ENCODE measurements around the gene ARHGEF2. TPM values are rescaled to one million over a fixed set of nuclear protein-coding genes. Genes with fewer than 3 reads are reported as not detected.

ARHGEF2 gene
- total RNA-seq, 1 experiment from 2014 or later, result 90.1 TPM

DNA sequence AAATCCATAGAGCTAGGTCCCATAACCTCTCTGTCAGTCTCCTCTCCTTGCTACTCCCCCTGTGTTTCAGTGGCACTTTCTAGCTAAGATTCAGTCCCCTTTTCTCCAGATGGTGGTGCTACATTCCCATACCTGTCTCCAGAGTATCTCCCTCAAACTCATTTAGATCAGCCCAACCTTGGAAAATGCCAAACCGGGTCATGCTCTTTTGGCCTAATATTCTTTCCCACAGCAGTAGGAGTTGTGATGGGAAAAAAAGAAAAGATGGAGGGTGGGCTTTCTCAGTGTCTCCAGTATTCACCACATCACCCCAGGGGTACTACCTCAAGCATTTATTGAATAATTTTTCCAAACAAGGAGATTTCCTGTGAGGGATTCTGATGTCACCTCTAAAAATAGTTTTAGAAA is 40.1 kb downstream of the ARHGEF2 start:
- peak; percentile 30; the same call in 1 of the 2 replicates for ATAC-seq
- TF ChIP-seq, protein P1, sequence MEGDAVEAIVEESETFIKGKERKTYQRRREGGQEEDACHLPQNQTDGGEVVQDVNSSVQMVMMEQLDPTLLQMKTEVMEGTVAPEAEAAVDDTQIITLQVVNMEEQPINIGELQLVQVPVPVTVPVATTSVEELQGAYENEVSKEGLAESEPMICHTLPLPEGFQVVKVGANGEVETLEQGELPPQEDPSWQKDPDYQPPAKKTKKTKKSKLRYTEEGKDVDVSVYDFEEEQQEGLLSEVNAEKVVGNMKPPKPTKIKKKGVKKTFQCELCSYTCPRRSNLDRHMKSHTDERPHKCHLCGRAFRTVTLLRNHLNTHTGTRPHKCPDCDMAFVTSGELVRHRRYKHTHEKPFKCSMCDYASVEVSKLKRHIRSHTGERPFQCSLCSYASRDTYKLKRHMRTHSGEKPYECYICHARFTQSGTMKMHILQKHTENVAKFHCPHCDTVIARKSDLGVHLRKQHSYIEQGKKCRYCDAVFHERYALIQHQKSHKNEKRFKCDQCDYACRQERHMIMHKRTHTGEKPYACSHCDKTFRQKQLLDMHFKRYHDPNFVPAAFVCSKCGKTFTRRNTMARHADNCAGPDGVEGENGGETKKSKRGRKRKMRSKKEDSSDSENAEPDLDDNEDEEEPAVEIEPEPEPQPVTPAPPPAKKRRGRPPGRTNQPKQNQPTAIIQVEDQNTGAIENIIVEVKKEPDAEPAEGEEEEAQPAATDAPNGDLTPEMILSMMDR (IDR thresholded peaks at IDR 0.05 in 2 of 3, conservative IDR thresholded peaks at IDR 0.05 in 1 of 3; ENCODE audit: borderline replicate concordance in 1 of 3, insufficient read depth in 1 of 3, low read depth in 2 of 3, low read length in 2 of 3), result peak in 2 of 3 experiments; percentile 77; a peak in 4 of 6 replicates
- TF ChIP-seq YY1 (IDR thresholded peaks at IDR 0.05; ENCODE audit: extremely low read depth, insufficient replicate concordance, low read depth, low read length) (peak; percentile 4), JUND (IDR thresholded peaks at IDR 0.05) (no peak)
- TF ChIP-seq, protein P2, sequence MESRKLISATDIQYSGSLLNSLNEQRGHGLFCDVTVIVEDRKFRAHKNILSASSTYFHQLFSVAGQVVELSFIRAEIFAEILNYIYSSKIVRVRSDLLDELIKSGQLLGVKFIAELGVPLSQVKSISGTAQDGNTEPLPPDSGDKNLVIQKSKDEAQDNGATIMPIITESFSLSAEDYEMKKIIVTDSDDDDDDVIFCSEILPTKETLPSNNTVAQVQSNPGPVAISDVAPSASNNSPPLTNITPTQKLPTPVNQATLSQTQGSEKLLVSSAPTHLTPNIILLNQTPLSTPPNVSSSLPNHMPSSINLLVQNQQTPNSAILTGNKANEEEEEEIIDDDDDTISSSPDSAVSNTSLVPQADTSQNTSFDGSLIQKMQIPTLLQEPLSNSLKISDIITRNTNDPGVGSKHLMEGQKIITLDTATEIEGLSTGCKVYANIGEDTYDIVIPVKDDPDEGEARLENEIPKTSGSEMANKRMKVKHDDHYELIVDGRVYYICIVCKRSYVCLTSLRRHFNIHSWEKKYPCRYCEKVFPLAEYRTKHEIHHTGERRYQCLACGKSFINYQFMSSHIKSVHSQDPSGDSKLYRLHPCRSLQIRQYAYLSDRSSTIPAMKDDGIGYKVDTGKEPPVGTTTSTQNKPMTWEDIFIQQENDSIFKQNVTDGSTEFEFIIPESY (IDR thresholded peaks at IDR 0.05; ENCODE audit: extremely low read depth, insufficient replicate concordance, low read length), result no peak
- intact Hi-C loops (cut with micrococcal nuclease), result loop anchor here (1.0 to 5.0 kb wide), 2 partner anchors 51 to 194 kb away; no protein-coding TSS in a partner anchor
- peak overlapping the region; percentile 85 for H2AFZ ChIP-seq (ENCODE audit: low read depth, low read length, poor library complexity, severe bottlenecking)
- peaks cover 0 to 4% of the 10 kb centered on the region in 2 experiments; a peak in 1 of 4 replicates for H3K36me3 ChIP-seq (ENCODE audit: control insufficient read depth in 1 of 2, insufficient read depth in 2 of 2, low read length in 2 of 2)
- H3K4me1 ChIP-seq (ENCODE audit: control insufficient read depth in 1 of 2, insufficient read depth in 2 of 2, low read length in 2 of 2), result peaks cover 46 to 66% of the 10 kb centered on the region in 2 experiments
- no peak overlapping the region for H3K4me3 ChIP-seq (replicated peaks in 1 of 2; ENCODE audit: low read depth in 1 of 2, low read length in 2 of 2)
- no peaks in the 10 kb centered on the region for H3K9me3 ChIP-seq (ENCODE audit: control insufficient read depth in 1 of 2, insufficient read depth in 1 of 2, low read depth in 1 of 2, low read length in 2 of 2)
- H3K4me2 ChIP-seq (ENCODE audit: low read length), result no peak overlapping the region
- ChIA-PET RAD21 (ENCODE audit: low non-redundant PET in 1 of 2, low total read pairs in 2 of 2, uncharacterized antibody in 2 of 2, unreplicated experiment in 2 of 2) (interaction anchor here (0.7 to 2.6 kb wide), 4 partner anchors 51 to 192 kb away, joined by 3 to 18 read pairs (median 8); no protein-coding TSS in a partner anchor), CTCF (interaction anchor here (0.6 to 3.0 kb wide), 13 partner anchors 14 to 192 kb away, joined by 3 to 35 read pairs (median 4); partner anchors contain the start of genes ARHGEF2 and RAB25), POLR2A (interaction anchor here (0.6 to 3.4 kb wide), 6 partner anchors 32 to 128 kb away, joined by 3 to 20 read pairs (median 4); partner anchors contain the start of gene ARHGEF2)
- peaks cover 10% of the 10 kb centered on the region for H3K79me2 ChIP-seq (ENCODE audit: insufficient read depth, low read length)
- no peaks in the 10 kb centered on the region for H3K9me2 ChIP-seq (ENCODE audit: insufficient read depth)
- BruUV-seq (replicated peaks), result no TSS peak
- no peak overlapping the region; the same call in 1 of the 2 replicates for H3K27ac ChIP-seq (ENCODE audit: low read depth, low read length)
- no peaks in the 10 kb centered on the region for H3K27me3 ChIP-seq (ENCODE audit: insufficient read depth, low read length)
- peak overlapping the region; percentile 21; the same call in 1 of the 2 replicates for H3K9ac ChIP-seq (ENCODE audit: low read length)
- H4K20me1 ChIP-seq (ENCODE audit: insufficient read depth), result no peaks in the 10 kb centered on the region
- DNase-seq (ENCODE audit: low read depth, low spot score), result peak; percentile 71
